GM19238 (cell line): Measurements from ENCODE around the gene NSUN6.
A peak's percentile ranks its signal among the peaks of the same experiment; 100 is the strongest.

ENCODE experiments used
- DNase-seq: peaks from one replicate; pipeline ENCODE4 v3.0.0; 2011; ENCODE audit warnings: low spot score; ENCODE audit not compliant: insufficient read length

The NSUN6 gene, protein sequence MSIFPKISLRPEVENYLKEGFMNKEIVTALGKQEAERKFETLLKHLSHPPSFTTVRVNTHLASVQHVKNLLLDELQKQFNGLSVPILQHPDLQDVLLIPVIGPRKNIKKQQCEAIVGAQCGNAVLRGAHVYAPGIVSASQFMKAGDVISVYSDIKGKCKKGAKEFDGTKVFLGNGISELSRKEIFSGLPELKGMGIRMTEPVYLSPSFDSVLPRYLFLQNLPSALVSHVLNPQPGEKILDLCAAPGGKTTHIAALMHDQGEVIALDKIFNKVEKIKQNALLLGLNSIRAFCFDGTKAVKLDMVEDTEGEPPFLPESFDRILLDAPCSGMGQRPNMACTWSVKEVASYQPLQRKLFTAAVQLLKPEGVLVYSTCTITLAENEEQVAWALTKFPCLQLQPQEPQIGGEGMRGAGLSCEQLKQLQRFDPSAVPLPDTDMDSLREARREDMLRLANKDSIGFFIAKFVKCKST

DNA sequence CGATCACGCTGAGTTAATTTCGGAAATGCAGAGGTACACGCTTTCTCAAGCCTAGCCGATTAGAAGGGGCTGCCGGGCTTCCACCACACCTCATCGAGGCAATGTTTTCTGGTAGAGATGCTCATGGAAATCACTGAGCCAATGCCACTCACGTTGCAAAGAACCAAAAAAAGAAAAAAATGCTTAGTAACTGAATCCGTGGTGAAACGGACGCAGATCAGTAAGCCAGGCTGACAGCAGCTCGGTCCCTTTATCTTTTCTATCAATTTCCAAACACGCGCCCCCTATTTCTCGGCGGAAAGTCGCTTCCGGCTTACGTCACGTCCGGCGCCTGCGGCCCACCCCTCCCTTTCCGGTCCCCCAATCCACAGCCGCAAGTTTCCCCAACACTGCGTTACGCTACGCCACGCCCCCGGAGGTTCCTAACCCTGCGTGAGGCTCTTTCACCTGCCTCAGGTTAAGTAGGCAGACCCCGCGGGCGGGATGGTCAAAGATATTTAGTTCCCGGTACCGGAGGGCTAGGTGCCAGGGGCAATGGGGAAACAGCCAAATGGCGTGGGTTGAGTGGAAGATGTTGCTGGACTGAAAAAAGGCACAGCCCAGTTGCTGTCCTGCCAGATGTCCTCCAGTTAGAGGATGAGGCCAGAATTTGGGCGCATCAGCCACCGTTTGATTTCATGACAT is at the start of gene NSUN6:
Gene NSUN6, minus strand, starts transcription at position 264 of the 684 bp plus-strand sequence. CDS start 384 bp downstream, outside the sequence.
- DNase-seq, result peak; percentile 62

DNA sequence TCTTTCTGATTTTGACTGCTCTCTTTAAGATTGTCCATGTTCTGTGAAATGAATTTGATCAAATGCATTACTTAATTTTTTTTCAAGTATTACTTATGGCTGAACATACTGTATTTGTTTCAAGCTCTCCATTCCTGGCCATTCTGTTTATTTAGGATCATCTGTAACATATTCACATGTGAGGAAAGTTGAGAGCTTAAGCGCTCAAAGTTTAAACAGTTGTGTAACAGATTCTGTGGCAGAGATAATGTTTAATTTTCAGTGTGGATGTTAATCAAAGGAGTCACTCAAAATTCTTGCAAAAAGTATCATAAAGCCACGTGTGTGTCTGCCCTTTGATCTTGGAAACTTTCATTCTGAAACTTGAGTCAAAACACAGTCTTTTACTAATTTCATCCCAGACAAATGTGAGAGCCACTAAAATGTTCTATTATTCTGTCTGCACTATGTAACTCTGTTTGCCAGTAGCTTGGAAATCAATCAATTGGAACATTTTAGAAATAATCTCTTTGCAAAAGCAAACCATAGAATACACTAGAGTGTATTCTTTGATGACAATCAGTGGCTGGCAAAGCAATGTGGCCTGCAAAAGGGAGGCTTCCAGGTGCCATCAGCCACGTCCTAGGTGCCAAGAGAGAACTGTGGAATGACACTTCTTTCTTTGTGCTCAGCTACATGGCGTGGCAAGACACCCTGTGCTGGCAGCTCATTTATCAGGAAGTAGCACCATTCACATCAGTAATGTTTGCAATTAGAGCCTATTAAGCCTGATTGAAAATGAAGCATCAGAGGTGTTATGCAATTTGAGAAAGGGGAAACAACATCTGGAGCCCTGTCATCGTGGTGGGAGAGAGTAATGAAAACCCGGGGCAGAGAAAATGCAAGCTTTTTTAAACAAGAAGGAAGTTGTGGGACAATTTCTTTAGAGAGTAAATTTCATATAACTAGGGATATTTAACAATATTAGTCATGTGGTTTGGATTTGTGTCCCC is 48.8 kb upstream of the NSUN6 start:
- no peak for DNase-seq

DNA sequence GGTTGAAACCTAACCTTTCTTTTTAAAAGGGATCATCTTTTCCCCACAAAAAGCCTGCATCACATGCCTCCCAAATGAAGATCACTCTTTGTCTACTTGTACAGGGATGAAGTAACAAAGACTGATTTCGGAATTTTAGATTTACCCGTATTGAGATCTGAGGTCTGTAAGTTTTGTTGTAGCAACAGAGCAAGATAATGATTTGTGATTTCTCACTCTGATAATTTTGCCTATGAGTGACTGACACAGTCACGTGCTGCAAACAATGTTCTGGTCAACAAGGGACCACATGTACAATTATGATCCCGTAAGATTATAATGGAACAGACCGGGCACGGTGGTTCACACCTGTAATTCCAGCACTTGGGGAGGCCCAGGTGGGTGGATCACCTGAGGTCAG is 39.2 kb upstream of the NSUN6 start:
- DNase-seq, result no peak

DNA sequence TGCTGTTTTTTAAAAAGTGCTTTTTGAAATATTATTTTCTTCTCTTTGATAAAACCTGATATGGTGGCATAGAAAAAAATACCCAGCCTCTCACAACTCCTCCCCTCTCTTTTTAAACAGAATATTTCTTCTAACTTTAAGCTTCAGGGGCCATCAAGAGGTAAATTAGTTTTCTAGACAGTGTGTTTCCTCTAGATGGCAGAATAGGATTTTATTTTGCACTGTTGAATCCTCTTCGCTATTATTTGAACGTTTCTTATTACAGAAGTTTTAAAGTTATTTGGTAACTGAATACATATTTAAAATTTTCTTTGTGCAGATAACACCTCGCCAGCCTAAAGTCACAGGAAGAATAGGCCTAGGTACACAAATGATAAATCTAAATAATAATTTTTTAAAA is 38.1 kb upstream of the NSUN6 start:
- DNase-seq, result no peak

DNA sequence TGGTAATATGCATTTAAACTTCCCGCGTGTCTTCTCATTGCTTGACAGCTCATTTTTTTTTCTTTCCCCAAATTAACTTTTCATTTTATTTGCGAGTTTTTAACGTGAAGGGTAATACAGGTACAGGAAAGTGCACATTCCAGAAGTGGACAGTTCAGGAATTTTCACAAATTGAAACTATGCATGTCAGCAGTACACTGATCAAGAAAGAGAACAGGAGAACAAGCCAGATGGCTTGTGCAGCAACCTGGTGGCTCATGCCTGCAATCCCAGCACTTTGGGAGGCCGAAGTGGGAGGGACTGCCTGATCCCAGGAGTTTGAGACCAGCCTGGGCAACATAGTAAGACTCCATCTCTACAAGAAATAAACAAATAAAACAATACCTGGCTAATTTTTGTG is 36.3 kb upstream of the NSUN6 start:
- DNase-seq, result no peak

DNA sequence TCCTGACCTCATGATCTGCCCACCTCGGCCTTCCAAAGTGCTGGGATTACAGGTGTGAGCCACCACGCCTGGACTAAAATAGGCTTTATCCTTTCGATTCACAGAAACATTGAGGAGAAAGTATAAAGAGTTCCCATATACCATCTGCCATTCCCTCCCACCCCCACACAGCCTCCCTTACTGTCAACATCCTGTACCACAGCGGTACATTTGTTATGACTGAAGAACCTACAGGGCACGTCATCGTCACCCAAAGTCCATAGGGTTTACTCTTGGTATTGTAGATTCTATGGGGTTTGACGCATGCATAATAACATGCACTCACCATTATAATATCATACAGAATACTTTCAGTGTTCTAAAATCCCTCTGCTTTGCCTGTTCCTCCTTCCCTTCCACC is 35.8 kb upstream of the NSUN6 start:
- DNase-seq, result no peak

DNA sequence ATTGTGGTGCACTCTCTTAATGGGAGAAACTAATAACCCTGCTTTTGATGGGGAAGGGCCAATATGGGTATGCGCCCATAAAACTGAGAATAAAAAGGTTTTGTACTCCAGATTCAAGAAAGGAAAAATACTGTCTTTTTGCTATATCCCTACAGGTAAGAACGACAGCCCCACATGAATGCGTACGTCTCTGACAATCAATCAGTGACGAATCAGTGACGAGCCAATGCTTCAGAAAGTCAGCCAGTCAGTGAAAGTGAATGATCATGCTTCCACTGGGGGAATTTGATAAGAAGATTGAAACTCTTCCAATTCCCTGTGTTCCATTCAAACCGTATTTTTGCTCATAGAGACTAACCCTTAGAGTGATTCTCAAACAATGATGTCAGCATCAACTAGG is 34.2 kb upstream of the NSUN6 start:
- no peak for DNase-seq

DNA sequence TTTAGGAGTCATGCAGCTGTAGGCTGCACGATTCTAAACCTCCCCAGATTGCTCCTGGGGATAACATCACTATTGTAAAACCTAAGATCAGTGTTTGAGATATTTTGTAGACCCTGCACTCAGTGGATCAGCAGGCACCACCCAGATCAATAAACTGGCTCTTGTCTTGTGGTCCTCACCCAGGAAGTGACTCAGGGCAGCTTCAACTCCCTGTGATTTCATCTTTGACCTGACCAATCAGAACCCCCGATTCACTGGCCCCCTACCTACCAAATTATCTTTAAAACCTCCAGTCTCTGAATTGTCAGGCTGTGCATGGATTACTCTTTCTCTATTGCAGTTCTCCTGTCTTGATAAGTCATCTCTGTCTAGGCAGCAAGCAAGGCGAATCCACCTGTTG is 33.6 kb upstream of the NSUN6 start:
- DNase-seq, result no peak

DNA sequence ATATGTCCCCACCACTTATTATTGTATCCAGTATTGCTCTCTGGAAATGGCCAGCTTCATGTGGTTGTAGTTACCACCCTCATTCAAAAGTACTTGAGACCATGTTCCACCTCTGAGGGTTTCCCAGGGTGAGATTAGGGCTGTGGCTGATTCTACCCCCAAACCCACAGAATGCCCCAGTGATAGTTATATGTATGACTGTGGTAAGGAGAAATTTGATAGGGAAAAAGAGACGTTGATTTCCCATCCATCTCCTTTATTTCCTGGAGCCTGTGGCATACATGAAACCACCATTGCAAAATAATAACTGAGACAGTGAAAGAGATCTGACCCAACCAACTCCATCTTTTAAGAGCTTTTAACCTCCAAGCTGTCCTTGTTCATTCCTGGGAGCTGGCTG is 33.0 kb upstream of the NSUN6 start:
- DNase-seq, result no peak

DNA sequence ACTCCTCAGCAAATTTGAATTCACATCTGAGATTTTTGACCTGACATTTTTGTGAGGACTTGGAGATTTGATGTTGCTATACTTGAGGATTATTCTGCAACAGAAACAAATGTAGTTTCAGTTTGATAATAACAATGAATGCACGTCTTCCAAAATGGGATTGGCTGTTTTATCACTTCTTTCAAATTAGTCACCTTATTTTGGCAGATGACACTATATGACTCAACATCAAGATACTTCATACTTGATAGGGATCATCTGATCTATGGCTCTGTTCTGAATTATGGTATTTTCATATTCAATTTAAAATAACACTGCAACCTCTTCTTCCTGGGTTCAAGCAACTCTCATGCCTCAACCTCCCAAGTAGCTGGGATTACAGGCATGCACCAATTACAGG is 32.0 kb upstream of the NSUN6 start:
- no peak for DNase-seq

DNA sequence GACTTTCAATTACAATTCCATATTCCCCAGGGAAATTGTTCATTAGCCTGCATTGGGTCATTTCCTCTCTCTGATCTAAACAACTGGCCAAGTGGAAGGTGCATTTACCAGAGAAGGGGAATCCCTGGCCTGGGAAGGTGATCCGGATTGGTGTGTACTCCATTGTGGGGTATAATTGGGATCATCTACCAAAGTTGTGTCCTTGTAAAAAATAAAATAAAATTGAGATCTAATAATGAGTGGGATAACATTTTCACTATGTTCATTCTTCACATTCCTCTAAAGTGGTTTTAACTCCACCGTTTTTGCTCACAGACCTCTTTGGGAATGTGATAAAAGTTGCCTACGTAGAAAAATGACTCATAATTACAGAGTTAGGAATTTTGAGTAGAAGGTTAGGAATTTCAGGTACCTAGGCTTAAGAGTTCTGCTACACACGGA is 30.6 kb upstream of the NSUN6 start:
- DNase-seq, result no peak

DNA sequence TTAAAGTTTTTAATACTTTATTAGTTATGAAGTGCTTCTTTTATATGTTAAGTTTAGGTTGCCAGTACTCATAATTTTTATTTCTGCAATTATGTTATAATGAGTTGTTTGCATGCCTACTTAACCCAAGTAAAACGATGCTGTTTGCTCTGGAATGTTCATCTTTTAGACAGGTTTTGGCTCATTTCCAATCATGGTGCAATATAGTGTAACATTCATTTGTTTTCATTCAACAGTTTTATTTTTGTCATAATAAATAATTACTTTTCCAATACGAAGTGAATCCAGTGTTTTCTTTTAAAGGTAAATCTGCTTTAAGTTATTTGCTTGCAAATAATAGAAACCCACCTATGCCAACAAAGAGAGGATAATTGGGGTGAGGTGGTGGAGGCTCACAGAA is 30.0 kb upstream of the NSUN6 start:
- DNase-seq, result no peak

DNA sequence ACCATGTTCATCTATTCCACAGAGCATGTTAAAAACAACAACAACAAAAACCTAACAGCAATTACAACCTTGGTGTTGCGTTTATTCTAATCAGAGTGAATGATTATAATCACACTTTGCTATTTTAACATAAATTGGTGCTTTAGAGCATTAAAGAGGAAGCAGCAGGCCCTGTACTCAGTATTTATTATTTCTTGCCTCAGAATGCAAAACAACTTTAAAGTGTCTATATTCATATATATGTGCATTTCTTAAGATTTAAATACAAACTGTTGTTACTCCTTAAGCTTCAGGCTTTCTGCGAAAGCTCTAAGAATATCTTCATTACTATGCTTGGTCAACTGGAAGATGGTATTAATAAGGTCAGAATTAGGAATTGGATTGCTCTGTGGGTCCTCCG is 29.4 kb upstream of the NSUN6 start:
- DNase-seq, result no peak

DNA sequence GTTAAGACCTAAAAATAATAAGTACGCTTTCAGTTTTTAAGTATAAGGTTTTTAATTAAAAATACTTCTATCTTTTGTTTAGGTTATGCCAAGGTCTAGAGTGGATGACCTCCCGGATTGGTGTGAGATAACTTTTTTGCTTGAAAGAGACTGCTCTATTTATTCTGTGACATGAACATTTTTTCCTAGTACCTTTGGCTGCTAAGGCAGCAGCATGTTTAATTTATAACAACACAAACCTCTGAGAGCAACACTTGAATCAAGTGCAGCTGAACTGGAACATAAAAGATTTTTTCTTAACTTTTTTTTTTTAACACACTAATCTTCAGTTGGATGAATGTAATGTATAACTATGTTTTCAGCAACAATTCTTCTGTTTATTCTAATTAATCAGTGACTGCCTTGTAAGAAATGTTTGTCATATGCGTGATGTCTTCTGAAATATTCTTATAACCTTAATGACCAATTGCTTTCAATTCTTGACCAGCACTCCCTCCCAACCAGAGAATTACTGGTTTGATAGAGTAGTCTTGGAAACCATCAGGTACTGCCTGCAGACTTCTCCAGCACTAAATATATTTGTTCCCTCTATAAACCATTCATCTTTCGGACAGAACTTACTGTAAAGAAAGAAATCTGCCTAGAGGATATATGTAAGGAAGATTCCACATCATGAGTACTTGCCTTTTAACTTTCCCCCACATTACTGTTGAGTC is 23.9 kb upstream of the NSUN6 start:
- no peak for DNase-seq

DNA sequence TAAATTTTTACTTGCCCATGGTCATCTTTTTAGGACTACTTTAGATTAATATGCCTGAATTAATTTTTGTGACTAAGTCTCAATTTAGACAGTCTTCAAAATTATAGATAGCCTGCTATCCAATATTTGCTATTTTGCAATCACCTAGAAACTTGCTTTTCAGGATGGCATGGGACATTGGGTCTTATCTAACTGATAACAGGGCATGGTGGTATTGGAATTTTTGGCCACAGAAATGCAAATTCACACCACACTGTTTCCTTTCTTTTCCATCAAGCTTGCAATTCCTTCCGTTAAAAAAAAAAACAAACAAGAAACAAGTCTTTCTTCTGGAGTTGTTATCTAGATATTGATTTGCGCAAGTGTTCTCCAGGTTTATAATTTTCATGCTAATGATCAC is 16.6 kb upstream of the NSUN6 start:
- DNase-seq, result no peak

DNA sequence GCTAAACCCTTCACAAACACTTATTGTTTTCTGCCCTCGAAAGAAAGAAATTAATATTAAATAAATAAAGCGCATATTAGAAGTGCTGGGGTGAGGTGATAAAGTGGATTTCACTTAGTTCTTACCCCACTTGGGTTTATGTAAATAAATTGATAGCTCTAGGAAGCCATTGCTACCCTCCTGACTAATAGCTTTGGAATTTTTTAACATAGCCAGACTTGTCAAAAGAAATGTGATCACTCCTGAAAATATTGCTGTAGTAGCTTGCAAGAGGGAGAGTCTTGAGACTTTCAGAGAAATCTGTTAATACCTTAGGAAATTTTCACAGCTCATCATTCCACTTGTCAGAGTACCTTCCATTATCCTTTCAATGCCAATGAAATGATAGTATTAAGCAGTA is 15.4 kb upstream of the NSUN6 start:
- DNase-seq, result no peak

DNA sequence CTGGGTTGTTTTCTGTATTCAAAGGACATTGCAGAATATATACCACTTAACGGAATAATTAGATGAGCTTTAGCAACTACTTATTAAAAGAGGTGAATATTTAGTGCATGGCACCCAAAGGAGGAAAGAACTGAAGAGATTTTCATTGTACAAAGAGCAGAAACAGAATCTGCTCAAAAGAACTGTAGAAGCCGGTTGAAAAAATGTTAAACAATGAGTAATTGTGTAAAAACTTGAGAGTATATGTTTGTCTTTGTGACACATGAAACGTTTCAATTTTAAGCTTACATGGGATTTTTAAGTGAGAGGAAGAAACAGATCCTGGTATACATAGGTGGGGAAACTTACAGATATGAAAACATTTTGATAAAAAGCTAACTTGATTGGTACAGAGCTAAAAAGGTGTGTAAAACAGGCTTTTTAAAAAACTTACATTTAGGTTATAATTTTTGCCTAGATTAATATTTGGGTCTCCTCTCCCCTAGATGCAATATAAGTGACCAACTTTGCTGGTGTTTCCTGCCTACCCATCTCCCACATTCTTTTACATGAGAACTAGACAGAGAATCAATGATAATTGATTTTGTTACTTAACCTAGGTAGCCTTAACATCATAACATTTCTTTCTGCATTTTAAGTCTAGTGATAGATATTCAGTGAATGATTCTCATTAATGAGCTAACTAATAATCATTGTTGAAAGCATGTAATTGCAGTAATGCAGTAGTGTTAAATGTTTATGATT is 14.6 kb upstream of the NSUN6 start:
- no peak for DNase-seq

DNA sequence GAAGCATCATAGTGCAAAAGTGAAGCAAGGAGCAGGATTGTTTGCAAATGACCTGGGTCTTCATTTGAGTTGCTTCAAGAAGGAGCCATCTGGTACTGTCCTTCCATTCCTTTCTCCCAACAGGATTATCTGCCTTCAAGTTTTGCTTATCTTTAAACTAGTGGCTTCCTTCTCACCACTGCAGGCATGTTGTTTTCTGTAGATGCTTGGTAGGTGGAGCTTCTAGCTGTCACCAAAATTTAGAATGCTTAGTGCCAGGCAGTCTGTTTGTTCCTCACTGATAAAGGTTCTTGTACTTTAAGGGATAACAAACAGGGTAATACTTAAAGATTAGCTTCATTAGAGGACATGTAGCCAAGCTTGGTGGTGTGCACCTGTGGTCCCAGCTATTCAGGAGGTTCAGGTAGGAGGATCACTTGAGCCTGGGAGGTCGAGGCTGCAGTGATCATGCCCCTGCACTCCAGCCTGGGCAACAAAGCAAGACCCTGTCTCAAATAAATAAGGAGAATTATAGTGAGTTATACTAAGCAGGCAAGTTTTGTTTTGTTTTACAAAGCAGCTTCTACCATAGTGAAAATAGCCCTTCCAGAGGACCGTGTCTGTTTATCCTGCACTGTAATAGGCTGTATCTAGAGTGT is 13.6 kb upstream of the NSUN6 start:
- DNase-seq, result no peak

DNA sequence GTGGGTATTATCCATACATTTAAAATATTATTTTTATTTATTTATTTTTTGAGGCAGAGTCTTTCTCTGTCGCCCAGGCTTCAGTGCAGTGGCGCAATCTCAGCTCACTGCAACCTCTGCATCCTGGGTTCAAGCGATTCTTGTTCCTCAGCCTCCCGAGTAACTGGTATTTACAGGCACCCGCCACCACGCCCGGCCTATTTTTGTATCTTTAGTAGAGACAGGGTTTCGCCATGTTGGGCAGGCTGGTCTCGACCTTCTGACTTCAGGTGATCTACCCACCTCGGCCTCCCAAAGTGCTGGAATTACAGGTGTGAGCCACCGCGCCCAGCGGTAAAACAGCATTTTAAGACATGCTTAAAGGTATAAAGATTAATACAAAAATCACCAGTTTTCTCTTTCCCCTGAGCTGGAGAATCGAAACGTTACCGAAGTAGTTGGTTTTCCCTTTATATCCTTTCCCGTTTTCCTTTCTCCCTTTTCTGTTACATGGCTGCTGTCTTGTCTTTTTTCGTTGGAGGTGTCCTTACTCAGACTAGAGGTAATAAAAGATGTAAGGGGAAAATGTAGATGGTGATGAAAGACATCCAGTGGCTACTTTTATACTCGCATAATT is 9.5 kb upstream of the NSUN6 start:
- DNase-seq, result no peak
